Gastroesophageal sphincter (tissue), 4 donors: ENCODE results near the gene ANP32B. TPM values are rescaled to one million over a fixed set of nuclear protein-coding genes. Genes with fewer than 3 reads are reported as not detected.

Experiments
- ATAC-seq: fragments of 150-250 bp; one replicate; pipeline ENCODE4 v1.9.1; 2016; ENCODE audit warnings: mild to moderate bottlenecking, moderate library complexity
- H3K27ac ChIP-seq, 4 donors: fragments of 200-600 bp; sonication (generic) in 3 of 4; 1 replicate in 3 of 4; 2 replicates in 1 of 4; pipeline ENCODE4 v1.5.1; 2016 to 2019
- H3K27me3 ChIP-seq: fragments of 200-600 bp; sonication (generic); one replicate; pipeline ENCODE4 v1.5.1; 2019
- H3K36me3 ChIP-seq, 2 donors: fragments of 200-600 bp; sonication (generic); one replicate each; pipeline ENCODE4 v1.5.1; 2019; ENCODE audit warnings: control low read depth in 1 of 2
- H3K4me1 ChIP-seq, 3 donors: fragments of 200-600 bp; sonication (generic); 1 replicate in 2 of 3; 2 replicates in 1 of 3; pipeline ENCODE4 v1.5.1; 2016 to 2019; ENCODE audit warnings: control low read depth in 2 of 3
- H3K4me3 ChIP-seq, 2 donors: fragments of 200-600 bp; sonication (generic); one replicate each; pipeline ENCODE4 v1.5.1; 2019; ENCODE audit warnings: mild to moderate bottlenecking in 1 of 2, moderate library complexity in 1 of 2
- H3K9me3 ChIP-seq, 3 donors: fragments of 200-600 bp; sonication (generic); one replicate each; pipeline ENCODE4 v1.5.1; 2017 to 2019; ENCODE audit warnings: control low read depth in 2 of 3
- EP300 ChIP-seq: sonication (generic); formaldehyde crosslinking; IDR thresholded peaks from one replicate; pipeline ENCODE4 v1.6.1; 2017; ENCODE audit warnings: antibody characterized with exemption, mild to moderate bottlenecking
- POLR2A ChIP-seq, 2 donors: fragments of 450-650 bp; IDR thresholded peaks; one replicate each; pipeline ENCODE4 v1.6.1; 2017; ENCODE audit warnings: antibody characterized with exemption in 2 of 2, mild to moderate bottlenecking in 2 of 2, moderate library complexity in 1 of 2
- POLR2AphosphoS5 ChIP-seq: sonication (generic); formaldehyde crosslinking; IDR thresholded peaks from one replicate; pipeline ENCODE4 v1.6.1; 2017; ENCODE audit warnings: antibody characterized with exemption
- WGBS, 2 donors: methylation state at CpG; one replicate each; pipeline ENCODE4 v1.1.5; 2018; ENCODE audit warnings: low coverage in 1 of 2; 5-methylcytosine and 5-hydroxymethylcytosine counted together
- total RNA-seq, 4 donors: library from RNA; depleted of rRNA; stranded (reverse); fragments of >200 nt; gene quantifications; one replicate each; pipeline ENCODE4 v1.1.0, GENCODE V29; 2016
- TF ChIP-seq, protein P1 (sequence below), 4 experiments: fragments of 200-600 bp in 2 of 4; fragments of 450-650 bp in 2 of 4; sonication (generic) in 1 of 4; IDR thresholded peaks; one replicate each; pipeline ENCODE4 v1.5.1; 2017 to 2019; ENCODE audit warnings: antibody characterized with exemption in 4 of 4, mild to moderate bottlenecking in 2 of 4, moderate library complexity in 2 of 4

ANP32B gene
- total RNA-seq, 4 donors from 2014 or later = 33.0 to 41.0 (median 36.1) TPM

- H3K27me3 ChIP-seq = peaks cover 12% of the 10 kb centered on the region
- TF ChIP-seq POLR2AphosphoS5 = no peak
- no peak for TF ChIP-seq EP300
- TF ChIP-seq POLR2A (IDR thresholded peaks at IDR 0.05) = no peak
- TF ChIP-seq, protein P1, sequence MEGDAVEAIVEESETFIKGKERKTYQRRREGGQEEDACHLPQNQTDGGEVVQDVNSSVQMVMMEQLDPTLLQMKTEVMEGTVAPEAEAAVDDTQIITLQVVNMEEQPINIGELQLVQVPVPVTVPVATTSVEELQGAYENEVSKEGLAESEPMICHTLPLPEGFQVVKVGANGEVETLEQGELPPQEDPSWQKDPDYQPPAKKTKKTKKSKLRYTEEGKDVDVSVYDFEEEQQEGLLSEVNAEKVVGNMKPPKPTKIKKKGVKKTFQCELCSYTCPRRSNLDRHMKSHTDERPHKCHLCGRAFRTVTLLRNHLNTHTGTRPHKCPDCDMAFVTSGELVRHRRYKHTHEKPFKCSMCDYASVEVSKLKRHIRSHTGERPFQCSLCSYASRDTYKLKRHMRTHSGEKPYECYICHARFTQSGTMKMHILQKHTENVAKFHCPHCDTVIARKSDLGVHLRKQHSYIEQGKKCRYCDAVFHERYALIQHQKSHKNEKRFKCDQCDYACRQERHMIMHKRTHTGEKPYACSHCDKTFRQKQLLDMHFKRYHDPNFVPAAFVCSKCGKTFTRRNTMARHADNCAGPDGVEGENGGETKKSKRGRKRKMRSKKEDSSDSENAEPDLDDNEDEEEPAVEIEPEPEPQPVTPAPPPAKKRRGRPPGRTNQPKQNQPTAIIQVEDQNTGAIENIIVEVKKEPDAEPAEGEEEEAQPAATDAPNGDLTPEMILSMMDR (IDR thresholded peaks at IDR 0.05) = no peak
- WGBS, 2 donors = 71 to 86% methylated on average over 4 to 5 of the region's 6 CpGs
These were observed 62.4 kb downstream of the ANP32B start for GRCh38 chr9:98045234-98046179.

DNA sequence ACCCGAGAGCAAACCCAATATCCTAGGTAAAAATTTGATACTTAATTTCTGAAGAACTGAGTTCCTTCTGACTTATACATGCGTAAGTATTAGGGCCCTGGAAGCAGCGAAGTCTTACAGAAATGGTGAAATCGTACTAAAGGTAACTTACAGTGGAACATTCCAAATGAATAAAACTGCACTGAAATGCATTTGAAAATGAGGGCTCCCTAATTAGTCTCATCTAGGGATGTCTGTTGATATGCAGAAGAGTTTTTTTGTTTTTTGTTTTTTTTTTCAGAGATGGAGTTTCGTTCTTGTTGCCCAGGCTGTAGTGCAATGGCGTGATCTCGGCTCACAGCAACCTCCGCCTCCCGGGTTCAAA, 63.0 kb downstream of the ANP32B start:
- Histone ChIP-seq H3K4me1 (no peaks in the 10 kb centered on the region), H3K4me3 (no peak overlapping the region), H3K27me3 (peaks cover 10% of the 10 kb centered on the region), H3K9me3 (no peaks in the 10 kb centered on the region), H3K36me3 (no peaks in the 10 kb centered on the region), H3K27ac (no peak overlapping the region)
- 84 to 89% methylated on average over 5 to 9 of the region's 9 CpGs for WGBS, 2 donors
- ATAC-seq = no peak
- TF ChIP-seq, protein P1 (IDR thresholded peaks at IDR 0.05) = no peak
- TF ChIP-seq POLR2A (IDR thresholded peaks at IDR 0.05) (no peak), POLR2AphosphoS5 (no peak), EP300 (no peak)

More at GRCh38 chr9:98045234-98046179, 62.4 kb downstream of the ANP32B start:
- Histone ChIP-seq H3K27ac (no peak overlapping the region), H3K9me3 (no peaks in the 10 kb centered on the region), H3K4me3 (no peak overlapping the region), H3K4me1 (no peaks in the 10 kb centered on the region), H3K36me3 (no peaks in the 10 kb centered on the region)
- ATAC-seq = no peak

- no peaks in the 10 kb centered on the region for H3K4me1 ChIP-seq
- no peak overlapping the region for H3K27ac ChIP-seq
- no peaks in the 10 kb centered on the region for H3K9me3 ChIP-seq
- no peaks in the 10 kb centered on the region for H3K36me3 ChIP-seq
- H3K4me3 ChIP-seq = no peak overlapping the region
- WGBS, 2 donors = 80 to 84% methylated on average over 4 to 5 of the region's 5 CpGs
- TF ChIP-seq POLR2A (IDR thresholded peaks at IDR 0.05) = no peak
- no peak for TF ChIP-seq POLR2AphosphoS5
- TF ChIP-seq, protein P1 (IDR thresholded peaks at IDR 0.05) = no peak
- TF ChIP-seq EP300 = no peak
- no peak for ATAC-seq
- peaks cover 1% of the 10 kb centered on the region for H3K27me3 ChIP-seq
These were observed 63.9 kb downstream of the ANP32B start for GRCh38 chr9:98047002-98047401.

GRCh38 chr9:98049288-98050072, 66.3 kb downstream of the ANP32B start:
- no peak for ATAC-seq
- Histone ChIP-seq H3K4me1 (no peaks in the 10 kb centered on the region), H3K36me3 (no peaks in the 10 kb centered on the region), H3K27me3 (no peaks in the 10 kb centered on the region), H3K9me3 (no peaks in the 10 kb centered on the region), H3K4me3 (no peak overlapping the region), H3K27ac (no peak overlapping the region)
- 50% methylated on average over 1 of the region's 1 CpG; no CpG with 5 or more reads in 1 of the 2 donors for WGBS, 2 donors
- TF ChIP-seq, protein P1 (IDR thresholded peaks at IDR 0.05) = no peak
- TF ChIP-seq POLR2AphosphoS5 (no peak), POLR2A (IDR thresholded peaks at IDR 0.05) (no peak), EP300 (no peak)
